Ectodermal cell (in vitro differentiated cells): Measurements from ENCODE around the gene AJAP1.

Source experiments
- H3K27ac ChIP-seq: 2 replicates; pipeline ENCODE4 v1.7.0; 2013; ENCODE audit warnings: mild to moderate bottlenecking, low read depth, low read length; ENCODE audit not compliant: insufficient read depth, poor library complexity, severe bottlenecking
- H3K27me3 ChIP-seq: 2 replicates; pipeline ENCODE4 v1.7.0; 2013; ENCODE audit warnings: mild to moderate bottlenecking, low read length; ENCODE audit not compliant: insufficient read depth, control insufficient read depth, poor library complexity, severe bottlenecking
- H3K36me3 ChIP-seq: one replicate; pipeline ENCODE4 v1.7.0; 2013; ENCODE audit warnings: low read length; ENCODE audit not compliant: control insufficient read depth, insufficient read depth
- H3K4me1 ChIP-seq: one replicate; pipeline ENCODE4 v1.7.0; 2013; ENCODE audit warnings: low read length; ENCODE audit not compliant: control insufficient read depth, insufficient read depth
- H3K4me3 ChIP-seq: 2 replicates; pipeline ENCODE4 v1.7.0; 2013; ENCODE audit warnings: low read depth, low read length, control low read depth; ENCODE audit not compliant: insufficient read depth
- H3K9me3 ChIP-seq: 2 replicates; pipeline ENCODE4 v1.7.0; 2013; ENCODE audit warnings: mild to moderate bottlenecking, low read length, moderate library complexity; ENCODE audit not compliant: control insufficient read depth
- WGBS, 2 experiments: methylation state at CpG; one replicate each; pipeline ENCODE4 v1.1.7; 2013; ENCODE audit warnings: missing lambda C conversion rate in 2 of 2; 5-methylcytosine and 5-hydroxymethylcytosine counted together

AJAP1 gene

GRCh38 chr1:4760088-4760487 is 105.7 kb downstream of the AJAP1 start:
- H3K27ac ChIP-seq = no peak overlapping the region
- no peaks in the 10 kb centered on the region for H3K36me3 ChIP-seq
- 92 to 93% methylated on average over 5 of the region's 5 CpGs for WGBS, 2 experiments
- no peaks in the 10 kb centered on the region for H3K9me3 ChIP-seq
- H3K4me1 ChIP-seq = peaks cover 20% of the 10 kb centered on the region
- H3K27me3 ChIP-seq = peaks cover 16% of the 10 kb centered on the region
- H3K4me3 ChIP-seq = no peak overlapping the region

- no peaks in the 10 kb centered on the region for H3K36me3 ChIP-seq
- H3K4me3 ChIP-seq = no peak overlapping the region
- 93 to 94% methylated on average over 5 of the region's 5 CpGs for WGBS, 2 experiments
- H3K4me1 ChIP-seq = peaks cover 12% of the 10 kb centered on the region
- no peak overlapping the region for H3K27ac ChIP-seq
- no peaks in the 10 kb centered on the region for H3K9me3 ChIP-seq
- peaks cover 11% of the 10 kb centered on the region for H3K27me3 ChIP-seq
Observed at GRCh38 chr1:4761324-4761723, 106.9 kb downstream of the AJAP1 start.

GRCh38 chr1:4762146-4762545 is 107.7 kb downstream of the AJAP1 start:
- Histone ChIP-seq H3K4me1 (peaks cover 3% of the 10 kb centered on the region), H3K4me3 (no peak overlapping the region), H3K27ac (no peak overlapping the region), H3K27me3 (peaks cover 6% of the 10 kb centered on the region), H3K36me3 (no peaks in the 10 kb centered on the region), H3K9me3 (no peaks in the 10 kb centered on the region)
- WGBS, 2 experiments = 86 to 89% methylated on average over 7 of the region's 7 CpGs

- no peaks in the 10 kb centered on the region for H3K9me3 ChIP-seq
- no peaks in the 10 kb centered on the region for H3K36me3 ChIP-seq
- 79% methylated on average over 4 of the region's 4 CpGs for WGBS, 2 experiments
- no peak overlapping the region for H3K27ac ChIP-seq
- no peaks in the 10 kb centered on the region for H3K4me1 ChIP-seq
- H3K27me3 ChIP-seq = no peaks in the 10 kb centered on the region
- no peak overlapping the region for H3K4me3 ChIP-seq
Observed at GRCh38 chr1:4767308-4767707, 112.9 kb downstream of the AJAP1 start.

DNA sequence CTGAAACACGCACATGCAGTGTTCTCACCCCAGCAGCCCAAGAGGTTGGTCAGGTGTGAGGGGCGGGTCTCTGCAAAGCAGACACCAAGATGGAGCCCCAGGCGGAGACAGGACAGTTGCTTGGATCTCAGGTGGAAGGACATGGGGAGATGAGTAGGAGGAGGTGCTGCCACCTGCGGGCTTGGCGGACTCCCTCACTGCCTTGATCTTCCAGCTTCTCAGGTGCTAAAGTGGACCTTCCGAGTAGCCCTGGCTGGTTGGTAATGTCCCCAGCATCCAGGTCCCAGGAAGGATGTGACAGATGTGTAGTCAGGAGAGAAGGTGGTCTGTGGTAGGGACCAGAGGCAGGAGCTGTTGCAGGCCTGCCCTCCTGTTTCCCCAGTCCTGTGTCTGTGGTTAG is 114.1 kb downstream of the AJAP1 start:
- no peaks in the 10 kb centered on the region for H3K9me3 ChIP-seq
- WGBS, 2 experiments = 92 to 94% methylated on average over 6 of the region's 6 CpGs
- H3K27ac ChIP-seq = no peak overlapping the region
- H3K4me3 ChIP-seq = no peak overlapping the region
- H3K27me3 ChIP-seq = no peaks in the 10 kb centered on the region
- H3K4me1 ChIP-seq = no peaks in the 10 kb centered on the region
- no peaks in the 10 kb centered on the region for H3K36me3 ChIP-seq

DNA sequence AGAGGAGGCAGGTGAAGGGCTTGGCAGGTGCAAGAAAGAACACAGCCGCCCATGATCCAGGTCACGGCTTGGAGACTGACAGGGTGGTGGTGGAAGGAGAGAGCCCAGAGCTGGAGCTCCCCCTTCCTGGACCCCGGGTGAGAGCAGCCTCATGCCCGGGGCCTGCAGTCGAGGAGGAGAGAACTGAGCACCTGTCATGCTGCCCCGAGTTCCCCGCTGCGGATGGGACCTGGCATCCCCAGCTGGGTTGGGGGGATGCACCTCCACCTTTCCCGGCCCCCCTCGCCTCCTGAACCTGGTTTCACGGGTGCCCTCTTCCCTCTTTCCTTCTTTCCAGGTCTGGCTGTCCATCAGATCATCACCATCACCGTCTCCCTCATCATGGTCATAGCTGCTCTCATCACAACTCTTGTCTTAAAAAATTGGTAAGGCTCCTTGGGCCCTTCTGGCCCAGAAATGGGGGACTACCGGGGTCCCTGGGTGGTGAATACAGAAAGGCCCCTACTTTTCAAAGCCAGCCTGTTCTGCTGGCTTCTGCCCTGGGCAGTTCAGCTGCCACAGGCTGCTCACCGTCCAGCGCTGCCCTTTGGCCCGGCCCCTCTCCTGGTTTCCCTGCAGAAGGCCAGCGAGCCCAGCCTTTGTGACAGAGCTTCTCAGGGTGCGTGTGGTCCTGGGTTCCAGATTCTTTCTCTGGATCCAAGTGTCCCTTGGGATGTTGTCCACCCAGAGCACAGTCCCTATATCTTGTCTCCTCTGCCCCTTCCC is 115.3 kb downstream of the AJAP1 start:
- Histone ChIP-seq H3K27me3 (no peaks in the 10 kb centered on the region), H3K9me3 (no peaks in the 10 kb centered on the region), H3K4me1 (no peaks in the 10 kb centered on the region), H3K4me3 (no peak overlapping the region), H3K36me3 (no peaks in the 10 kb centered on the region), H3K27ac (no peak overlapping the region)
- WGBS, 2 experiments = 89 to 91% methylated on average over 18 of the region's 18 CpGs

DNA sequence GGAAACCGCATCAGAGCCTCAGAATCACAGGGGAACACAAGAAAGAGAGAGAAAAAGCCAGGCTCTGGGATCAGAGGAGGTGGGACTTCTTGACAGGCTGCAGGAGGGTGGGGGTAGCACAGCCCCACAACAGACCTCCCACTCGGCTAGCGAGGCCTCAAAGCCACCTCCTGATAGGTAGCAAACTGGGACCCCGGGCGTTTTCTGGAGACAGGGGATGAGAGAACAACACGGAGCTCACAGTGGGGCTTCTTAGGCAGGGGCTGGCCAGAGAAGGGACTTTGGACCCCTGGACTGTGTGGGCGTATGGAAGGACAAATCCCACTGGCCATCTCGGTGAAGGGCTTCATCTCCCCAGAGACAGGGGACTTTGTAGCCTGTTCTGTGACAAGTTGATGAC is 116.3 kb downstream of the AJAP1 start:
- Histone ChIP-seq H3K36me3 (no peaks in the 10 kb centered on the region), H3K4me1 (no peaks in the 10 kb centered on the region), H3K4me3 (no peak overlapping the region), H3K27me3 (no peaks in the 10 kb centered on the region), H3K9me3 (no peaks in the 10 kb centered on the region), H3K27ac (no peak overlapping the region)
- 67 to 71% methylated on average over 8 of the region's 8 CpGs for WGBS, 2 experiments

DNA sequence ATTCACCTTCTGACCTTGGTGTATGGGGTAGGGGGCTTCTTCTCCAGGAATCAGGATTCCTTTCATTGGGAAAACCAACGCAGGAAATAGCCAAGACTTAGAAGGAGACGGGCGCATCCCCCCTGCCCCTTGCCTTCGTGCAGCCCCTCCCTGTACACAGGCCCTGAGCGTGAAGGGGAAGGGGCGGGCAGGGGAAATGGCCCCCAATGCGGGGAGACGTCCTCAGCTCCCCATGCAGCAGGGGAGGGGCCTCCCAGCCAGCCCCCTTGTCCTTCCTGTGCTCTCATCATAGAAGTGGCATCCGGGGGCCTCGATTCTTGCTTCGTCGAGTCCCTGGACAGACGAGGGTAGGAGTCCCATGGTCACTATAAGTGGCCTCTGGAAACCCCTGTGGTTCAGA is 116.9 kb downstream of the AJAP1 start:
- Histone ChIP-seq H3K4me3 (no peak overlapping the region), H3K27me3 (no peaks in the 10 kb centered on the region), H3K36me3 (no peaks in the 10 kb centered on the region), H3K4me1 (no peaks in the 10 kb centered on the region), H3K27ac (no peak overlapping the region), H3K9me3 (no peaks in the 10 kb centered on the region)
- 94 to 95% methylated on average over 13 of the region's 13 CpGs for WGBS, 2 experiments

DNA sequence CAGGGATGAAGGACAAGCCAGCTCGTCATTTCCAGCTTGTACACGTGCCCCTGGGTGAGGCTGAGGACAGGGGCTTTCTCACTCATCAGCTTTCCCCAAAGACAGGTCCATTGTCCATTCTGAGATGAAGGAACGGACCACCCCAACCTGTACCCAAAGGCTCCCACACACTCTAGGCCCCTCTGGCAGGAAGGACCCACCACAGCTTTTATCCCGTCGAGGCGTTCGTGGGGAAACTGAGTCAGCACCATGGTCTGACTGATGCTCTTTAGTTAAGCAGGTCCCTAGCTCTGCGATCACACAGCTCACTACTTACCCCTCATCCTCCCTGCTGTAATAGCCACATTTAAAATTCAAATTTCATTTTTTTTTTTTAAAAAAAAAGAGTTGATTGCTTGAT is 117.3 kb downstream of the AJAP1 start:
- H3K27me3 ChIP-seq = no peaks in the 10 kb centered on the region
- no peak overlapping the region for H3K27ac ChIP-seq
- no peaks in the 10 kb centered on the region for H3K4me1 ChIP-seq
- no peaks in the 10 kb centered on the region for H3K9me3 ChIP-seq
- H3K4me3 ChIP-seq = no peak overlapping the region
- H3K36me3 ChIP-seq = no peaks in the 10 kb centered on the region
- WGBS, 2 experiments = 83 to 84% methylated on average over 8 of the region's 8 CpGs

- no peaks in the 10 kb centered on the region for H3K36me3 ChIP-seq
- H3K4me1 ChIP-seq = no peaks in the 10 kb centered on the region
- H3K4me3 ChIP-seq = no peak overlapping the region
- no peak overlapping the region for H3K27ac ChIP-seq
- H3K9me3 ChIP-seq = no peaks in the 10 kb centered on the region
- 92 to 94% methylated on average over 37 of the region's 37 CpGs for WGBS, 2 experiments
- H3K27me3 ChIP-seq = no peaks in the 10 kb centered on the region
Observed at GRCh38 chr1:4772294-4773010, 118.0 kb downstream of the AJAP1 start.
